B cell (primary cell): ENCODE data around the gene GASK1A. TPM values are rescaled to one million over a fixed set of nuclear protein-coding genes. Genes with fewer than 3 reads are reported as not detected.
"Not testable (repeated sequence)": the region's sequence is repeated elsewhere in the genome, so short reads cannot be mapped to it uniquely, and the experiment has no call there.

Experiments used
- ATAC-seq: fragments of 200-7000 bp; cut with Tn5 transposase; one replicate; pipeline ENCODE4 v1.10.0; 2021; ENCODE audit warnings: low read depth, mild to moderate bottlenecking, moderate number of reproducible peaks, moderate library complexity
- CTCF ChIA-PET: fragments of 350-600 bp; sonication (Branson Sonifier 250); formaldehyde crosslinking; loops from one replicate; lab custom pipeline; 2021; ENCODE audit warnings: antibody characterized with exemption, inconsistent platforms; lab: Charles Lee
- POLR2A ChIA-PET: fragments of 350-600 bp; sonication (Branson Sonifier 250); formaldehyde crosslinking; loops from one replicate; lab custom pipeline; 2021; ENCODE audit warnings: antibody characterized with exemption; lab: Charles Lee
- DNase-seq: peaks from one replicate; pipeline ENCODE4 v3.0.0; 2013
- H2AFZ ChIP-seq: 2 replicates; pipeline ENCODE4 v1.6.1; 2012; ENCODE audit warnings: mild to moderate bottlenecking, low read depth, low read length; ENCODE audit not compliant: insufficient read depth, poor library complexity, severe bottlenecking
- H3K27ac ChIP-seq, 2 donors: 1 replicate in 1 of 2; 2 replicates in 1 of 2; pipeline ENCODE4 v1.5.1; 2012 to 2013; ENCODE audit warnings: low read length in 2 of 2, mild to moderate bottlenecking in 2 of 2, moderate library complexity in 1 of 2
- H3K27me3 ChIP-seq, 4 experiments: fragments of 200-600 bp in 1 of 4; sonication (generic) in 1 of 4; replicated peaks in 1 of 4; 1 replicate in 2 of 4; 2 replicates in 2 of 4; pipeline versions ENCODE4 v1.6.1 to v1.7.0; 2013 to 2016; ENCODE audit warnings: low read length in 3 of 4, mild to moderate bottlenecking in 2 of 4, mixed read lengths in 1 of 4, moderate library complexity in 1 of 4; ENCODE audit not compliant: insufficient read depth in 4 of 4, control insufficient read depth in 3 of 4; ENCODE audit errors: control extremely low read depth in 1 of 4
- H3K36me3 ChIP-seq, 2 experiments: replicated peaks in 1 of 2; 1 replicate in 1 of 2; 2 replicates in 1 of 2; pipeline versions ENCODE4 v1.6.1 to v1.7.1; 2013; ENCODE audit warnings: low read length in 1 of 2; ENCODE audit not compliant: insufficient read depth in 2 of 2, control insufficient read depth in 1 of 2; ENCODE audit errors: control extremely low read depth in 1 of 2, extremely low read depth in 1 of 2
- H3K4me1 ChIP-seq, 2 donors: fragments of 200-600 bp in 1 of 2; sonication (generic) in 1 of 2; 1 replicate in 1 of 2; 2 replicates in 1 of 2; pipeline versions ENCODE4 v1.5.1 to v1.6.1; 2013 to 2017; ENCODE audit warnings: low read length in 2 of 2; ENCODE audit not compliant: control insufficient read depth in 2 of 2, insufficient read depth in 2 of 2
- H3K4me2 ChIP-seq: replicated peaks from 2 replicates; pipeline ENCODE3; 2012; ENCODE audit warnings: mild to moderate bottlenecking, low read depth, low read length; ENCODE audit not compliant: poor library complexity, severe bottlenecking
- H3K4me3 ChIP-seq, 5 experiments: fragments of 200-600 bp in 1 of 5; sonication (generic) in 1 of 5; 1 replicate in 3 of 5; 2 replicates in 2 of 5; pipeline versions ENCODE4 v1.5.1 to v1.7.0; 2011 to 2016; ENCODE audit warnings: low read length in 4 of 5, mild to moderate bottlenecking in 4 of 5, low read depth in 2 of 5, control low read depth in 1 of 5, moderate library complexity in 1 of 5; ENCODE audit not compliant: insufficient read depth in 1 of 5; ENCODE audit errors: control extremely low read depth in 1 of 5, extremely low read depth in 1 of 5
- H3K79me2 ChIP-seq: fragments of 200-600 bp; sonication (generic); one replicate; pipeline ENCODE4 v1.6.0; 2016; ENCODE audit warnings: low read length; ENCODE audit not compliant: control insufficient read depth, insufficient read depth
- H3K9ac ChIP-seq: fragments of 200-600 bp; sonication (generic); 2 replicates; pipeline ENCODE4 v1.6.1; 2017; ENCODE audit warnings: mild to moderate bottlenecking, low read length, moderate library complexity
- H3K9me3 ChIP-seq, 3 donors: one replicate each; pipeline versions ENCODE4 v1.6.1 to v1.7.1; 2013; ENCODE audit warnings: low read length in 2 of 3; ENCODE audit not compliant: control insufficient read depth in 2 of 3, insufficient read depth in 1 of 3; ENCODE audit errors: control extremely low read depth in 1 of 3
- H4K20me1 ChIP-seq: 2 replicates; pipeline ENCODE4 v1.6.0; 2012; ENCODE audit warnings: mild to moderate bottlenecking, low read length; ENCODE audit not compliant: insufficient read depth, control insufficient read depth, poor library complexity, severe bottlenecking
- H3K27ac Mint-ChIP-seq: one replicate; pipeline ENCODE4 v1.8.0; 2021; ENCODE audit warnings: mixed read lengths
- H3K27me3 Mint-ChIP-seq: one replicate; pipeline ENCODE4 v1.8.0; 2021; ENCODE audit warnings: mixed read lengths
- H3K4me1 Mint-ChIP-seq: one replicate; pipeline ENCODE4 v1.8.0; 2021; ENCODE audit warnings: mixed read lengths
- H3K4me3 Mint-ChIP-seq: one replicate; pipeline ENCODE4 v1.8.0; 2021; ENCODE audit warnings: mixed read lengths
- H3K9me3 Mint-ChIP-seq: one replicate; pipeline ENCODE4 v1.8.0; 2022; ENCODE audit warnings: mixed read lengths; ENCODE audit not compliant: insufficient read depth
- EZH2 ChIP-seq: IDR thresholded peaks from 2 replicates; pipeline ENCODE4 v1.6.1; 2012; ENCODE audit warnings: borderline replicate concordance, low read depth, mild to moderate bottlenecking, moderate library complexity, low read length; ENCODE audit not compliant: insufficient read depth, poor library complexity, severe bottlenecking
- WGBS: methylation state at CpG from one replicate; pipeline ENCODE4 v1.1.5; 2013; ENCODE audit warnings: missing lambda C conversion rate; ENCODE audit not compliant: insufficient coverage; 5-methylcytosine and 5-hydroxymethylcytosine counted together
- intact Hi-C: fragments of 100-400 bp; cut with micrococcal nuclease; formaldehyde crosslinking; loops from one replicate; pipeline ENCODE4 v1.10.0; 2022
- polyA plus RNA-seq: library from polyadenylated mRNA; depleted of rRNA; stranded (reverse); fragments of >200 nt; gene quantifications from 2 replicates; pipeline ENCODE4 v1.2.3, GENCODE V29; 2012
- total RNA-seq, 2 donors: library from RNA; stranded (reverse); fragments of 120-200 nt in 1 of 2; gene quantifications; 1 replicate in 1 of 2; 2 replicates in 1 of 2; pipeline versions ENCODE4 v1.2.3 to v1.2.4, GENCODE V29; 2013 to 2022
- TF ChIP-seq, protein P1 (sequence below): fragments of 200-600 bp; IDR thresholded peaks from one replicate; pipeline ENCODE4 v1.8.0; 2022; ENCODE audit warnings: antibody characterized with exemption, mild to moderate bottlenecking

The GASK1A gene
- total and polyA plus RNA-seq, 2 donors (not counting 1 experiment from before 2014, with no cell fraction given), result not detected

DNA sequence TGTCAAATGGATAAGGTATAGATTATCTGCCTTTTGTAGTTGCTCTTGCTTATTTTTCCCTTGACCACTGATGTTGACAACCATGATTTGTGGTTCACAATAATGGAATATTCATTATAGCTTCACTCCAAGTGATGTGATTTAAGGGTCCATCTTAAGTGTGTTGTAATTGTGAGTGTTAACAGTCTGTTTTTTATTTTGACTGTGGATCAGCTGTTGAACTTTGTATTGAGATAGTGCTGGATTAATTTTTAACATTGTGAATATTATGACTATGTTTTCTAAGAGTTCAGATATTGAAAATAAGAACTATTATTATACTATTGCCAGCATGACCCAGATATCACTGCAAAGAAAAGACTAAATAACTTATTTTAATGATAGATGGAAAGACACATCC lies 8.6 kb upstream of the GASK1A start:
- H3K4me3 ChIP-seq, result no peak overlapping the region
- DNase-seq (no peak), ATAC-seq (no peak)
- POLR2A ChIA-PET, result no interaction called here
- no peak overlapping the region for H2AFZ ChIP-seq
- TF ChIP-seq EZH2, result no peak
- intact Hi-C loops, result no loop called here
- Mint-ChIP-seq H3K27me3 (peaks cover 38% of the 10 kb centered on the region), H3K4me1 (no peaks in the 10 kb centered on the region), H3K27ac (no peak overlapping the region), H3K4me3 (no peak overlapping the region), H3K9me3 (peaks cover 18% of the 10 kb centered on the region)
- no peaks in the 10 kb centered on the region for H3K36me3 ChIP-seq
- H4K20me1 ChIP-seq, result no peaks in the 10 kb centered on the region
- peaks cover 5 to 9% (median 9%) of the 10 kb centered on the region in 3 donors for H3K9me3 ChIP-seq
- H3K27ac ChIP-seq, result no peak overlapping the region
- no peak overlapping the region for H3K9ac ChIP-seq
- H3K79me2 ChIP-seq, result no peaks in the 10 kb centered on the region
- CTCF ChIA-PET, result no interaction called here
- H3K27me3 ChIP-seq, result peaks cover 0 to 6% (median 1%) of the 10 kb centered on the region in 4 experiments
- no peak overlapping the region for H3K4me2 ChIP-seq
- H3K4me1 ChIP-seq, result no peaks in the 10 kb centered on the region

DNA sequence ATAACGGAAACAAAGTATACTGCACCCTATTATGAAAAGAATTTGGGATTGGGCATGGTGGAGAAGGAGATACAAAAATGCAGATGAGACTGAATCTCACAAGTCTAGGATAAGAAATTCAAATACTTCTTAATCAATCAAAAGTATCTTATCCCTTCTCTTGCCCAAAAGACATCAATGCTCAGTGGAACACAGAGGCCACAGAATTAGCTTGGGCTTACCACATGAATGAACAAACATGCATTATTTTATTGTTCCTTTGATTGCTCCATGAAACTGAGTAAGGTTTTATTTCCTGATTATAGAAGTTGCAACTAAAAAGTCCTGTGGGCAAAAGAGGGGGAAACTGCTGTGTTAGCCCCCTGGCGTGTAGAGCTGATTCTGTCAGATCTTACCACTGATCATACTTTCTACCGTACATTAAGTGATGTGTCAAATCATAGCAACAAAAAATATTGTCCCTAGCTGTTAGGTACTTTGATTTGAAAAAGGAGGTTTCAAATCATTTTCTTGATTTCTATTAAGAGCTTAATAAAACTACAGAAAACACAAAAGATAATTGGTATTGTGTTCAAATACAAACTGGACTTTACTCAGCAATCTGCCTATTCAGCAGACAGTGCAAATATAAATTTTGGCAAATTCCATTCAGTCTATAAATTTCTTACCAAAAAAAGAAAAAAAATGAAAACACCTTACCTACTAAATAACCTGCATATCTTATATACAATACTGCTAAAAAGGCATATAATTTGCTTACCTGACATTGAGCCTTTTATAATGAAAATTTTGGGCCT lies 7.9 kb upstream of the GASK1A start:
- no CpG with 5 or more reads among the region's 3 CpGs for WGBS
- Mint-ChIP-seq H3K9me3 (peaks cover 22% of the 10 kb centered on the region), H3K27ac (no peak overlapping the region), H3K27me3 (peaks cover 44% of the 10 kb centered on the region), H3K4me3 (no peak overlapping the region), H3K4me1 (no peaks in the 10 kb centered on the region)
- Histone ChIP-seq H3K36me3 (no peaks in the 10 kb centered on the region), H4K20me1 (no peaks in the 10 kb centered on the region), H3K4me2 (no peak overlapping the region), H3K27me3 (peaks cover 0 to 6% (median 2%) of the 10 kb centered on the region in 4 experiments), H3K4me1 (no peaks in the 10 kb centered on the region), H3K9me3 (peaks cover 6 to 9% (median 9%) of the 10 kb centered on the region in 3 donors), H3K4me3 (no peak overlapping the region), H3K9ac (no peak overlapping the region), H3K27ac (no peak overlapping the region), H2AFZ (no peak overlapping the region), H3K79me2 (no peaks in the 10 kb centered on the region)
- ATAC-seq, result no peak
- CTCF ChIA-PET, result no interaction called here
- POLR2A ChIA-PET, result no interaction called here
- intact Hi-C loops, result no loop called here
- TF ChIP-seq, protein P1, sequence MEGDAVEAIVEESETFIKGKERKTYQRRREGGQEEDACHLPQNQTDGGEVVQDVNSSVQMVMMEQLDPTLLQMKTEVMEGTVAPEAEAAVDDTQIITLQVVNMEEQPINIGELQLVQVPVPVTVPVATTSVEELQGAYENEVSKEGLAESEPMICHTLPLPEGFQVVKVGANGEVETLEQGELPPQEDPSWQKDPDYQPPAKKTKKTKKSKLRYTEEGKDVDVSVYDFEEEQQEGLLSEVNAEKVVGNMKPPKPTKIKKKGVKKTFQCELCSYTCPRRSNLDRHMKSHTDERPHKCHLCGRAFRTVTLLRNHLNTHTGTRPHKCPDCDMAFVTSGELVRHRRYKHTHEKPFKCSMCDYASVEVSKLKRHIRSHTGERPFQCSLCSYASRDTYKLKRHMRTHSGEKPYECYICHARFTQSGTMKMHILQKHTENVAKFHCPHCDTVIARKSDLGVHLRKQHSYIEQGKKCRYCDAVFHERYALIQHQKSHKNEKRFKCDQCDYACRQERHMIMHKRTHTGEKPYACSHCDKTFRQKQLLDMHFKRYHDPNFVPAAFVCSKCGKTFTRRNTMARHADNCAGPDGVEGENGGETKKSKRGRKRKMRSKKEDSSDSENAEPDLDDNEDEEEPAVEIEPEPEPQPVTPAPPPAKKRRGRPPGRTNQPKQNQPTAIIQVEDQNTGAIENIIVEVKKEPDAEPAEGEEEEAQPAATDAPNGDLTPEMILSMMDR, result no peak
- TF ChIP-seq EZH2, result no peak
- DNase-seq, result no peak

DNA sequence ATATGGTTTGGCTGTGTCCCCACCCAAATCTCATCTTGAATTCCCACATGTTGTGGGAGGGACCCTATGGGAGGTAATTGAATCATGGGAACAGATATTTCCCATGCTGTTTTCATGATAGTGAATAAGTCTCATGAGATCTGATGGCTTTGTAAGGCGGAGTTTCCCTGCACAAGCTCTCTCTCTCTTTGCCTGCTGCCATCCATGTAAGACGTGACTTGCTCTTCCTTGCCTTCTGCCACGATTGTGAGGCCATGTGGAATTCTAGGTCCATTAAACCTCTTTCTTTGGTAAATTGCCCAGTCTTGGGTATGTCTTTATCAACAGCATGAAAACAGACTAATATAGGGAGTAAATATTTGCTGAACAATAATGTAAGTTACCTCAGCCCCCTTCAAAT lies 4.2 kb upstream of the GASK1A start:
- POLR2A ChIA-PET, H3K4me3 ChIP-seq, H3K9ac ChIP-seq, H3K27ac Mint-ChIP-seq, H3K4me2 ChIP-seq, H3K79me2 ChIP-seq, H3K9me3 ChIP-seq, H4K20me1 ChIP-seq, H3K36me3 ChIP-seq, H2AFZ ChIP-seq, DNase-seq, H3K4me1 ChIP-seq, H3K4me1 Mint-ChIP-seq, CTCF ChIA-PET, ATAC-seq, intact Hi-C loops, H3K27ac ChIP-seq, H3K4me3 Mint-ChIP-seq: not testable (repeated sequence)
- H3K27me3 ChIP-seq, result peaks cover 0 to 22% (median 8%) of the 10 kb centered on the region in 4 experiments
- Mint-ChIP-seq H3K27me3 (peaks cover 51% of the 10 kb centered on the region), H3K9me3 (peaks cover 22% of the 10 kb centered on the region)
- WGBS, result 92% methylated on average over 2 of the region's 3 CpGs
